Neural cell (in vitro differentiated cells): ENCODE results near the gene CIT. TPM values are rescaled to one million over a fixed set of nuclear protein-coding genes. Genes with fewer than 3 reads are reported as not detected.

Experiments
- H2AFZ ChIP-seq: fragments of 200-600, 300-800 bp; sonication (generic), shearing (Covaris generic); 2 replicates; pipeline ENCODE4 v1.6.0; 2014; ENCODE audit warnings: low read depth, mild to moderate bottlenecking, antibody characterized with exemption, low read length, moderate library complexity
- H3F3A ChIP-seq: fragments of 200-600 bp; shearing (Covaris generic); 2 replicates; pipeline ENCODE4 v1.6.1; 2016; ENCODE audit warnings: mild to moderate bottlenecking, moderate library complexity, mixed read lengths, antibody characterized with exemption, low read length; ENCODE audit not compliant: insufficient read depth, poor library complexity, severe bottlenecking
- H3K27ac ChIP-seq: fragments of 200-600, 300-800 bp; sonication (generic), shearing (Covaris generic); 2 replicates; pipeline ENCODE4 v1.5.1; 2014; ENCODE audit warnings: mild to moderate bottlenecking, low read length, moderate library complexity
- H3K27me3 ChIP-seq: fragments of 300-800, 200-600 bp; sonication (generic), shearing (Covaris generic); 2 replicates; pipeline ENCODE4 v1.6.0; 2014; ENCODE audit warnings: mild to moderate bottlenecking, low read depth, low read length, moderate library complexity; ENCODE audit not compliant: insufficient read depth
- H3K36me3 ChIP-seq: fragments of 300-800, 200-600 bp; sonication (generic), shearing (Covaris generic); 2 replicates; pipeline ENCODE4 v1.5.1; 2014; ENCODE audit warnings: mild to moderate bottlenecking, antibody characterized with exemption, low read length, moderate library complexity; ENCODE audit not compliant: insufficient read depth
- H3K4me2 ChIP-seq: fragments of 300-800, 200-600 bp; sonication (generic), shearing (Covaris generic); 2 replicates; pipeline ENCODE4 v1.6.0; 2014; ENCODE audit warnings: mild to moderate bottlenecking, low read length
- H3K4me3 ChIP-seq: fragments of 300-800, 200-600 bp; sonication (generic), shearing (Covaris generic); 2 replicates; pipeline ENCODE4 v1.5.1; 2014; ENCODE audit warnings: mild to moderate bottlenecking, low read length, moderate library complexity
- H3K79me2 ChIP-seq: fragments of 200-600 bp; shearing (Covaris generic); replicated peaks from 2 replicates; pipeline ENCODE4 v1.6.0; 2014; ENCODE audit warnings: mild to moderate bottlenecking, low read length, moderate library complexity; ENCODE audit not compliant: insufficient read depth
- H3K9ac ChIP-seq: fragments of 300-800, 200-600 bp; sonication (generic), shearing (Covaris generic); 2 replicates; pipeline ENCODE4 v1.6.1; 2016; ENCODE audit warnings: mild to moderate bottlenecking, low read length, mixed read lengths
- H3K9me2 ChIP-seq: fragments of 200-600 bp; shearing (Covaris generic); 2 replicates; pipeline ENCODE4 v1.6.1; 2016; ENCODE audit warnings: mild to moderate bottlenecking, low read length, mixed read lengths; ENCODE audit not compliant: insufficient read depth
- H3K9me3 ChIP-seq: fragments of 200-600, 300-800 bp; sonication (generic), shearing (Covaris generic); 2 replicates; pipeline ENCODE4 v1.6.1; 2016; ENCODE audit warnings: mild to moderate bottlenecking, mixed run types, low read length, moderate library complexity, mixed read lengths
- H4K20me1 ChIP-seq: fragments of 200-600 bp; shearing (Covaris generic); 2 replicates; pipeline ENCODE4 v1.6.1; 2016; ENCODE audit warnings: mild to moderate bottlenecking, mixed run types; ENCODE audit not compliant: insufficient read depth
- EP300 ChIP-seq: fragments of 450-650 bp; conservative IDR thresholded peaks from 2 replicates; pipeline ENCODE4 v1.6.1; 2014; ENCODE audit warnings: antibody characterized with exemption, mild to moderate bottlenecking, moderate library complexity; ENCODE audit not compliant: poor library complexity, severe bottlenecking
- EZH2 ChIP-seq: fragments of 200-600, 300-800 bp; shearing (Covaris generic), sonication (generic); IDR thresholded peaks from 2 replicates; pipeline ENCODE4 v1.6.1; 2014; ENCODE audit warnings: antibody characterized with exemption, low read length, borderline replicate concordance, mild to moderate bottlenecking; ENCODE audit not compliant: insufficient read depth, poor library complexity, severe bottlenecking
- MXI1 ChIP-seq: fragments of 450-650 bp; conservative IDR thresholded peaks from 2 replicates; pipeline ENCODE4 v1.6.1; 2014; ENCODE audit warnings: antibody characterized with exemption, mild to moderate bottlenecking; ENCODE audit not compliant: poor library complexity, severe bottlenecking
- POLR2AphosphoS5 ChIP-seq: IDR thresholded peaks from 2 replicates; pipeline ENCODE4 v1.6.1; 2012
- RAD21 ChIP-seq: fragments of 450-650 bp; conservative IDR thresholded peaks from 2 replicates; pipeline ENCODE4 v1.6.1; 2014; ENCODE audit warnings: antibody characterized with exemption, mild to moderate bottlenecking, moderate library complexity
- SMC3 ChIP-seq: fragments of 450-650 bp; conservative IDR thresholded peaks from 2 replicates; pipeline ENCODE4 v1.6.1; 2014; ENCODE audit warnings: antibody characterized with exemption, mild to moderate bottlenecking, moderate library complexity; ENCODE audit not compliant: poor library complexity
- TAF1 ChIP-seq: IDR thresholded peaks from 2 replicates; pipeline ENCODE4 v1.6.1; 2012; ENCODE audit warnings: low read depth
- polyA plus RNA-seq: library from polyadenylated mRNA; depleted of rRNA; stranded (reverse); fragments of >200 nt; gene quantifications from 2 replicates; pipeline ENCODE4 v1.2.3, GENCODE V29; 2014
- TF ChIP-seq, protein P1 (sequence below): fragments of 450-650 bp; IDR thresholded peaks from 2 replicates; pipeline ENCODE4 v1.5.1; 2014; ENCODE audit warnings: antibody characterized with exemption, mild to moderate bottlenecking, moderate library complexity; ENCODE audit not compliant: poor library complexity, severe bottlenecking
- TF ChIP-seq, protein P2 (sequence below): IDR thresholded peaks from 2 replicates; pipeline ENCODE4 v1.6.1; 2012; ENCODE audit warnings: borderline replicate concordance

Gene CIT
- polyA plus RNA-seq, 1 donor from 2014 or later = 3.3 TPM

DNA sequence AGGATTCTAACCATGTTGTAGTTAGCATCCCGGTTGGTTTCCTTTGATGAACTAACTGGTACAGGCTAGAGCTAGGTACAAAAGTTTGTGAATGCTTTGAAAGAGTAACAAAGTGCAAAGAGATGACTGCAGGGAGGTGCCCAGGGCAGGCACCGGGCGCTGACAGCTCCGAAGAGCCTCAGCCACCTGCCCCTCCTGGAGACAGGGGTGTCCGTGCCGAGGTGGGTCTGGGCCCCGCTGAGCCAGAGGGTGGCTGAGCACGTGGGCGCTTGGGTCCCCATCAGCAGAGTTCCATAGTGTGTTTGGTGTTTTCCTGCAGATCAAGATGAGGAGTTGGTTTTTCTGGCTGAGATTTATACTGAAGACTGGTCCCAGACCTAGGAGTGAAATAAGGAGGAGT, 189.2 kb downstream of the CIT start:
- TF ChIP-seq, protein P1, sequence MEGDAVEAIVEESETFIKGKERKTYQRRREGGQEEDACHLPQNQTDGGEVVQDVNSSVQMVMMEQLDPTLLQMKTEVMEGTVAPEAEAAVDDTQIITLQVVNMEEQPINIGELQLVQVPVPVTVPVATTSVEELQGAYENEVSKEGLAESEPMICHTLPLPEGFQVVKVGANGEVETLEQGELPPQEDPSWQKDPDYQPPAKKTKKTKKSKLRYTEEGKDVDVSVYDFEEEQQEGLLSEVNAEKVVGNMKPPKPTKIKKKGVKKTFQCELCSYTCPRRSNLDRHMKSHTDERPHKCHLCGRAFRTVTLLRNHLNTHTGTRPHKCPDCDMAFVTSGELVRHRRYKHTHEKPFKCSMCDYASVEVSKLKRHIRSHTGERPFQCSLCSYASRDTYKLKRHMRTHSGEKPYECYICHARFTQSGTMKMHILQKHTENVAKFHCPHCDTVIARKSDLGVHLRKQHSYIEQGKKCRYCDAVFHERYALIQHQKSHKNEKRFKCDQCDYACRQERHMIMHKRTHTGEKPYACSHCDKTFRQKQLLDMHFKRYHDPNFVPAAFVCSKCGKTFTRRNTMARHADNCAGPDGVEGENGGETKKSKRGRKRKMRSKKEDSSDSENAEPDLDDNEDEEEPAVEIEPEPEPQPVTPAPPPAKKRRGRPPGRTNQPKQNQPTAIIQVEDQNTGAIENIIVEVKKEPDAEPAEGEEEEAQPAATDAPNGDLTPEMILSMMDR = no peak
- TF ChIP-seq, protein P2, sequence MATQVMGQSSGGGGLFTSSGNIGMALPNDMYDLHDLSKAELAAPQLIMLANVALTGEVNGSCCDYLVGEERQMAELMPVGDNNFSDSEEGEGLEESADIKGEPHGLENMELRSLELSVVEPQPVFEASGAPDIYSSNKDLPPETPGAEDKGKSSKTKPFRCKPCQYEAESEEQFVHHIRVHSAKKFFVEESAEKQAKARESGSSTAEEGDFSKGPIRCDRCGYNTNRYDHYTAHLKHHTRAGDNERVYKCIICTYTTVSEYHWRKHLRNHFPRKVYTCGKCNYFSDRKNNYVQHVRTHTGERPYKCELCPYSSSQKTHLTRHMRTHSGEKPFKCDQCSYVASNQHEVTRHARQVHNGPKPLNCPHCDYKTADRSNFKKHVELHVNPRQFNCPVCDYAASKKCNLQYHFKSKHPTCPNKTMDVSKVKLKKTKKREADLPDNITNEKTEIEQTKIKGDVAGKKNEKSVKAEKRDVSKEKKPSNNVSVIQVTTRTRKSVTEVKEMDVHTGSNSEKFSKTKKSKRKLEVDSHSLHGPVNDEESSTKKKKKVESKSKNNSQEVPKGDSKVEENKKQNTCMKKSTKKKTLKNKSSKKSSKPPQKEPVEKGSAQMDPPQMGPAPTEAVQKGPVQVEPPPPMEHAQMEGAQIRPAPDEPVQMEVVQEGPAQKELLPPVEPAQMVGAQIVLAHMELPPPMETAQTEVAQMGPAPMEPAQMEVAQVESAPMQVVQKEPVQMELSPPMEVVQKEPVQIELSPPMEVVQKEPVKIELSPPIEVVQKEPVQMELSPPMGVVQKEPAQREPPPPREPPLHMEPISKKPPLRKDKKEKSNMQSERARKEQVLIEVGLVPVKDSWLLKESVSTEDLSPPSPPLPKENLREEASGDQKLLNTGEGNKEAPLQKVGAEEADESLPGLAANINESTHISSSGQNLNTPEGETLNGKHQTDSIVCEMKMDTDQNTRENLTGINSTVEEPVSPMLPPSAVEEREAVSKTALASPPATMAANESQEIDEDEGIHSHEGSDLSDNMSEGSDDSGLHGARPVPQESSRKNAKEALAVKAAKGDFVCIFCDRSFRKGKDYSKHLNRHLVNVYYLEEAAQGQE = no peak
- TF ChIP-seq SMC3 (no peak), MXI1 (no peak), TAF1 (no peak), POLR2AphosphoS5 (no peak), EZH2 (no peak), EP300 (no peak), RAD21 (no peak)
- no peaks in the 10 kb centered on the region for H3K9me3 ChIP-seq
- H3F3A ChIP-seq = no peaks in the 10 kb centered on the region
- H3K9ac ChIP-seq = no peak overlapping the region
- H4K20me1 ChIP-seq = no peaks in the 10 kb centered on the region
- no peaks in the 10 kb centered on the region for H3K9me2 ChIP-seq
- no peaks in the 10 kb centered on the region for H3K36me3 ChIP-seq
- no peak overlapping the region for H3K4me3 ChIP-seq
- H3K79me2 ChIP-seq = no peaks in the 10 kb centered on the region
- H3K27ac ChIP-seq = no peak overlapping the region
- H2AFZ ChIP-seq = no peak overlapping the region
- H3K4me2 ChIP-seq = no peak overlapping the region
- H3K27me3 ChIP-seq = no peaks in the 10 kb centered on the region

DNA sequence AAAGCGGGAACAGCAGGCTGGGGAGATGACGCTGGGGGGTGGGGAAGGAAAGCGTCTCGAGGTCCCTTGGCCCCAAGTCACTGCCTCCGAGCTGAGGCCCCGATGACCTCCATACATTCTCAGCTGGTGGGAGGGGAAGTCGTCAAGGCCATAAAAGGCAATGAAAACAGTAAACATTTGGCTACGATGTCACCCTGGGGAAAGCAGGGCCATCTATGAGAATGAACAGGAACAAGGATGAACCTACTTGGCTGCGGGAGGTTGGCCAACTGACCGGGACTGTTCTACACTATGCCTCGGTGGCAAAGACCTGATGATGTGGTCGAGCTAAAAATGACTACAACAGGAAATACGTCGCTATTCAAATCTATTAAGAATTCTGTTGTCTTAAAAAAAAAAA, 189.7 kb downstream of the CIT start:
- Histone ChIP-seq H3K36me3 (no peaks in the 10 kb centered on the region), H3K9me2 (no peaks in the 10 kb centered on the region), H3K9me3 (no peaks in the 10 kb centered on the region), H3K79me2 (no peaks in the 10 kb centered on the region), H3K27ac (no peak overlapping the region), H4K20me1 (no peaks in the 10 kb centered on the region), H3K4me2 (no peak overlapping the region), H3K9ac (no peak overlapping the region), H3K4me3 (no peak overlapping the region), H2AFZ (no peak overlapping the region), H3K27me3 (no peaks in the 10 kb centered on the region), H3F3A (no peaks in the 10 kb centered on the region)
- TF ChIP-seq, protein P1 = no peak
- no peak for TF ChIP-seq EZH2
- TF ChIP-seq POLR2AphosphoS5 = no peak
- no peak for TF ChIP-seq SMC3
- TF ChIP-seq MXI1 = no peak
- no peak for TF ChIP-seq TAF1
- TF ChIP-seq, protein P2 = no peak
- no peak for TF ChIP-seq RAD21
- TF ChIP-seq EP300 = no peak
